Measurements from ENCODE around the gene CPXM1.
"Not testable (repeated sequence)": the region's sequence is repeated elsewhere in the genome, so short reads cannot be mapped to it uniquely, and the experiment has no call there.

Gene CPXM1

DNA sequence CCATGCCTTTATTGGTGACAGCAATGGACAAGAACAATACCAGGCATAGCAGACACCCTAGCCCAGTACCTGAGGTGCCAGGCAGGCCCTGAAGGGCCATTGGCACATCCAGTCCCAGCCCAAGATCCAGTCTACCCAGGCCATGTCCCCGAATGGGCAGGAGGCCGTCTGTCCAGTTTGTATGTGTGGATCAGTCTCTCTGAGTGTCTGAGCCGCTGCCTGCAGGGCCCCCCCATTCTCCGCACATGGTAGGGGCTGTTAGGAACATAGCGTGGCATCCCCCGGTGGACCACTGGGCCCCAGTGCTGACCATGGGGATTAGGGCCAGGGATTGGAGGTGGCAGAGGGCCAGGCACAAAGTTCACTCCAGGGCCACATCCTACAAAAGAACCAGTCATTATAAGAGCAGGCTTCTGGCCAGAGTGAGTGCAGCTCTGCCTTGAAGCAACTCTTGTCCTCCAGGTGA lies 34.9 kb upstream of the CPXM1 start:
- TF ChIP-seq, protein P1, sequence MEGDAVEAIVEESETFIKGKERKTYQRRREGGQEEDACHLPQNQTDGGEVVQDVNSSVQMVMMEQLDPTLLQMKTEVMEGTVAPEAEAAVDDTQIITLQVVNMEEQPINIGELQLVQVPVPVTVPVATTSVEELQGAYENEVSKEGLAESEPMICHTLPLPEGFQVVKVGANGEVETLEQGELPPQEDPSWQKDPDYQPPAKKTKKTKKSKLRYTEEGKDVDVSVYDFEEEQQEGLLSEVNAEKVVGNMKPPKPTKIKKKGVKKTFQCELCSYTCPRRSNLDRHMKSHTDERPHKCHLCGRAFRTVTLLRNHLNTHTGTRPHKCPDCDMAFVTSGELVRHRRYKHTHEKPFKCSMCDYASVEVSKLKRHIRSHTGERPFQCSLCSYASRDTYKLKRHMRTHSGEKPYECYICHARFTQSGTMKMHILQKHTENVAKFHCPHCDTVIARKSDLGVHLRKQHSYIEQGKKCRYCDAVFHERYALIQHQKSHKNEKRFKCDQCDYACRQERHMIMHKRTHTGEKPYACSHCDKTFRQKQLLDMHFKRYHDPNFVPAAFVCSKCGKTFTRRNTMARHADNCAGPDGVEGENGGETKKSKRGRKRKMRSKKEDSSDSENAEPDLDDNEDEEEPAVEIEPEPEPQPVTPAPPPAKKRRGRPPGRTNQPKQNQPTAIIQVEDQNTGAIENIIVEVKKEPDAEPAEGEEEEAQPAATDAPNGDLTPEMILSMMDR (IDR thresholded peaks at IDR 0.05; ENCODE audit: low read depth, low read length) = no peak
- no peak overlapping the region for H3K4me3 ChIP-seq (replicated peaks in 1 of 2; ENCODE audit: low read depth in 2 of 2, low read length in 2 of 2)
- DNase-seq (ENCODE audit: low read depth in 2 of 2) = no peak

DNA sequence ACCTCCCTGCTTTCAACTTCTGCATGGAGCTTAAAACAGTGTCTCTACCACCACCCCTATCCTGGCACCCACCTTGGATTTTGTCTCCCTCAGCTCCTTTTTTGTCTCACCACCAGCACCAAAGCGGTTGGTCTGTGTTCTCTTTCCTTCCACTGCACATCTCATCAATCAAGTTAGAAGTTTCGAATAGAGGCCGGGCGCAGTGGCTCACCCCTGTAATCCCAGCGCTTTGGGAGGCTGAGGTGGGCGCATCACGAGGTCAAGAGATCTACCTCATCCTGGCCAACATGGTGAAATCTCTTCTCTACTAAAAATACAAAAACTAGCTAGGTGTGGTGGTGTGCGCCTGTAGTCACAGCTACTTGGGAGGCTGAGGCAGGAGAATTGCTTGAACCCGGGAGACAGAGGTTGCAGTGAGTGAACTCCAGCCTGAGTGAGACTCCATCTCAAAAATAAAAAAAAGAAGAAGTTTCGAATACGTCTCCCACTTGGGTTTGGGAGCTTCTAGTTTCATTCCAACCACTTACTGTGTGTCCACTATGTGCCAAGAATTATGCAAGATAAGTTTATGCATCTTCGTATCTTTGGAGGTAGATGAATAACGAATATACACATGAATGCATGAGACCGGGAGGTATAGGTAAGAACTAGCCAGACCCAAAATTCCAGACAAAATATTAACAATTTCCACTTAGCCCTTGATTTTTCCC lies 34.1 kb upstream of the CPXM1 start:
- DNase-seq (ENCODE audit: low read depth in 2 of 2) = no peak
- TF ChIP-seq, protein P1 (IDR thresholded peaks at IDR 0.05; ENCODE audit: low read depth, low read length) = no peak

DNA sequence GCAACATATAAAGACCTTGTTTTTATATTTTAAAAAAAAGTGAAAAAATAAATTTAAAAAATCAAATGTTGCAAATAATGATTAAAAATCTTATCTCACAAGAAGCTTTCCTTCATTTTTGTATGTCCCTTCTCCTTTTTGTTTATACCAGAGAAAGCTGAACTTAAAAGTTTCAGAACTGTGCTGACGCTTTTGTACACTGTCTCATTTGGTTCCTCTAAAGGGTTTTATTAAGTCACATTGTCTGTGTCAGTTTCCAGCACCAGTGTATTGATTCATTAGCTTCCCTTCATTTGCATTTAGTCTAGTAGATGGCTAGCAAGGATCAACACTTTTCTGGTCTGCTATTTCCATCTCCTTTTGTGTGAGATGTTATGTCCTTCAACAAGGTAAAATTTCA lies 33.3 kb upstream of the CPXM1 start:
- DNase-seq (ENCODE audit: low read depth in 2 of 2) = no peak
- no peak overlapping the region for H3K4me3 ChIP-seq (replicated peaks in 1 of 2; ENCODE audit: low read depth in 2 of 2, low read length in 2 of 2)
- TF ChIP-seq, protein P1 (IDR thresholded peaks at IDR 0.05; ENCODE audit: low read depth, low read length) = no peak

More for the DNA sequence above, 34.1 kb upstream of the CPXM1 start:
- H3K4me3 ChIP-seq (replicated peaks in 1 of 2; ENCODE audit: low read depth in 2 of 2, low read length in 2 of 2) = no peak overlapping the region

GRCh38 chr20:2831206-2831605 lies 30.8 kb upstream of the CPXM1 start:
- DNase-seq (ENCODE audit: low read depth in 2 of 2); H3K4me3 ChIP-seq (replicated peaks in 1 of 2; ENCODE audit: low read depth in 2 of 2, low read length in 2 of 2): not testable (repeated sequence)

DNA sequence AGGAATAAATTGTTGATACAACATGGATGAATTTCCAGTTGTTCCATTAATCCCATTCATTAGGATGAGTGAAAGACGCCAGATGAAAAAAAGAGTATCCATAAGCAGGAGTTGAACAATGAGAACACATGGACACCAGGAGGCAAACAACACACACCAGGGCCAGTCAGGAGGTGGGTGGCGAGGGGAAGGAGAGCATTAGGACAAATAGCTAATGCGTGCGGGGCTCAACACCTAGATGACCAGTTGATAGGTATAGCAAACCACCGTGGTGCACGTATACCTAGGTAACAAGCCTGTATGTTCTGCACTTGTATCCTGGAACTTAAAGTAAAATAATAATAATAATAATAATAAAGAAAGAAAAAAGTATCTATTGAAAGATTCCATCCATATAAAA lies 28.9 kb upstream of the CPXM1 start:
- TF ChIP-seq, protein P1 (IDR thresholded peaks at IDR 0.05; ENCODE audit: low read depth, low read length) = no peak
- H3K4me3 ChIP-seq (replicated peaks in 1 of 2; ENCODE audit: low read depth in 2 of 2, low read length in 2 of 2) = no peak overlapping the region
- DNase-seq (ENCODE audit: low read depth in 2 of 2) = no peak

DNA sequence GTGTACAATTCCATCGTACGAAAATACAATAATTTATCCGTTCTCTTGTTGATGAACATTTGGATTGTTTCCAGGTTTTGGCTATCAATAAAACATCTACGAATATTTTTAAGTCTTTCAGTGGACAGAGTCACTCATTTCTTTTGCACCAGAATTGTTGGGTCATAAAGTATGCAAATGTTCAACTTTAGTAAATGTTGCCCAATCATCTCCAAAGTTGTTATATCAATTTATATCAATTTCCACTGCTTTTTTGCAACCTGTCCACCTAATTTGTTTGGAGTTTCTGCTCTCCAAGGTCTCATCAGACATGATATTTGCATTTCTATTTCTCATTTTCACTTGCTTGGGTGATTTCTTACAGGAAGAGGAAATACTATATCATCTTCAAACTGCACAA lies 26.2 kb upstream of the CPXM1 start:
- TF ChIP-seq, protein P1 (IDR thresholded peaks at IDR 0.05; ENCODE audit: low read depth, low read length) = no peak
- no peak overlapping the region for H3K4me3 ChIP-seq (replicated peaks in 1 of 2; ENCODE audit: low read depth in 2 of 2, low read length in 2 of 2)

DNA sequence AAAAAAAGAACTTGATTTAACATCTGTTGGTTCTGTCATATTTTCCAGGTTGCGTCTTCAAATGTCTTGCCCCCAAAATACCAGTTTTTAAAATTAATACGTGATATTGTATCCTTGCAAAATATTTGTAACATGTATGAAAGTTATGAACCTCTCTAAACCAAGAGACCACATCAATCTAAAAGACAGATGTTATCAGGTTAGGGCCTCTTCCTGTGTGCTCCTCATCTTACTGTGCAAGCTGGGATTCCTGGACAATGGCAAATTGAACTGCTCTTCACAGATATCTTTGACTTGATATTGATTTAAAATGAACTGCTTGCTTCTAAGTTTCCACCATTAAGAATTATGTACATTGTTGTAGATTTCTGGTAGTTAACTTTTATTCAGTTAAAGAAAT lies 25.3 kb upstream of the CPXM1 start:
- TF ChIP-seq, protein P1 (IDR thresholded peaks at IDR 0.05; ENCODE audit: low read depth, low read length) = no peak
- H3K4me3 ChIP-seq (replicated peaks in 1 of 2; ENCODE audit: low read depth in 2 of 2, low read length in 2 of 2) = no peak overlapping the region
- no peak for DNase-seq (ENCODE audit: low read depth in 2 of 2)

More for the DNA sequence above, 26.2 kb upstream of the CPXM1 start:
- DNase-seq (ENCODE audit: low read depth in 2 of 2) = no peak

Measured in cardiac fibroblast (primary cell).